Hepatocyte (in vitro differentiated cells): ENCODE results near the gene PKD1L1. TPM values are rescaled to one million over a fixed set of nuclear protein-coding genes. Genes with fewer than 3 reads are reported as not detected.

ENCODE experiments used
- DNase-seq: peaks from one replicate; pipeline ENCODE4 v3.0.0-alpha.2; 2016; ENCODE audit warnings: low spot score
- H2AFZ ChIP-seq: fragments of 200-600 bp; sonication (generic); 2 replicates; pipeline ENCODE4 v1.6.0; 2016; ENCODE audit warnings: antibody characterized with exemption, mild to moderate bottlenecking
- H3K27ac ChIP-seq: fragments of 200-600 bp; sonication (generic); 2 replicates; pipeline ENCODE4 v1.5.1; 2016; ENCODE audit warnings: mild to moderate bottlenecking
- H3K27me3 ChIP-seq: fragments of 200-600 bp; sonication (generic); 2 replicates; pipeline ENCODE4 v1.6.1; 2016
- H3K36me3 ChIP-seq: fragments of 200-600 bp; sonication (generic); replicated peaks from 2 replicates; pipeline ENCODE4 v1.5.1; 2016; ENCODE audit warnings: low read depth; ENCODE audit not compliant: insufficient read depth
- H3K4me1 ChIP-seq: fragments of 200-600 bp; sonication (generic); 2 replicates; pipeline ENCODE4 v1.5.1; 2016; ENCODE audit warnings: mild to moderate bottlenecking, moderate library complexity; ENCODE audit not compliant: insufficient read depth
- H3K4me2 ChIP-seq: fragments of 200-600 bp; sonication (generic); 2 replicates; pipeline ENCODE4 v1.6.0; 2016
- H3K4me3 ChIP-seq: fragments of 200-600 bp; sonication (generic); 2 replicates; pipeline ENCODE4 v1.5.1; 2016; ENCODE audit warnings: mild to moderate bottlenecking
- H3K79me2 ChIP-seq: fragments of 200-600 bp; sonication (generic); 2 replicates; pipeline ENCODE4 v1.6.0; 2017; ENCODE audit warnings: mild to moderate bottlenecking
- H3K9me2 ChIP-seq: fragments of 200-600 bp; sonication (generic); replicated peaks from 2 replicates; pipeline ENCODE4 v1.6.0; 2017; ENCODE audit warnings: mild to moderate bottlenecking; ENCODE audit not compliant: insufficient read depth
- H3K9me3 ChIP-seq: fragments of 200-600 bp; sonication (generic); 2 replicates; pipeline ENCODE4 v1.5.1; 2016; ENCODE audit warnings: low read depth, mild to moderate bottlenecking
- H4K20me1 ChIP-seq: fragments of 200-600 bp; sonication (generic); 2 replicates; pipeline ENCODE4 v1.6.0; 2016; ENCODE audit warnings: mild to moderate bottlenecking; ENCODE audit not compliant: insufficient read depth, poor library complexity, severe bottlenecking
- CTCF ChIP-seq: fragments of 200-600 bp; sonication (generic); IDR thresholded peaks from 2 replicates; pipeline ENCODE4 v1.5.1; 2016; ENCODE audit warnings: antibody characterized with exemption, mild to moderate bottlenecking; ENCODE audit not compliant: poor library complexity
- EZH2 ChIP-seq: fragments of 200-600 bp; sonication (generic); IDR thresholded peaks from 2 replicates; pipeline ENCODE4 v1.6.1; 2016; ENCODE audit warnings: antibody characterized with exemption, mild to moderate bottlenecking, borderline replicate concordance
- EZH2phosphoT487 ChIP-seq: fragments of 200-600 bp; sonication (generic); IDR thresholded peaks from one replicate; pipeline ENCODE4 v1.6.1; 2018; ENCODE audit warnings: antibody characterized with exemption, mild to moderate bottlenecking, low read depth, moderate library complexity; ENCODE audit not compliant: unreplicated experiment, severe bottlenecking
- WGBS: methylation state at CpG from one replicate; pipeline ENCODE4 v1.1.6; 2016; ENCODE audit warnings: low lambda C conversion rate; ENCODE audit errors: missing lambda C conversion rate; 5-methylcytosine and 5-hydroxymethylcytosine counted together
- polyA plus RNA-seq: library from polyadenylated mRNA; unstranded; fragments of >200 nt; fragmentation: Nextera tagmentation; extraction: Ambion mirVana; gene quantifications from 2 replicates; pipeline ENCODE4 v1.2.1, GENCODE V29; 2016
- total RNA-seq: library from RNA; depleted of rRNA; stranded (reverse); fragments of >200 nt; gene quantifications from 2 replicates; pipeline ENCODE4 v1.2.3, GENCODE V29; 2014

The PKD1L1 gene
- total and polyA plus RNA-seq, 2 experiments from 2014 or later: 0.07 TPM

GRCh38 chr7:47940088-47941013 lies 7.9 kb downstream of the PKD1L1 start:
- H3K9me2 ChIP-seq: no peaks in the 10 kb centered on the region
- H2AFZ ChIP-seq: peak overlapping the region; percentile 12
- H3K79me2 ChIP-seq: no peaks in the 10 kb centered on the region
- 53% methylated on average over 14 of the region's 14 CpGs for WGBS
- peaks cover 17% of the 10 kb centered on the region for H3K4me1 ChIP-seq
- H3K4me2 ChIP-seq: peak overlapping the region; percentile 29
- no peak for TF ChIP-seq EZH2phosphoT487
- TF ChIP-seq EZH2: no peak
- TF ChIP-seq CTCF: no peak
- DNase-seq: peak; percentile 47
- no peaks in the 10 kb centered on the region for H3K36me3 ChIP-seq
- H3K4me3 ChIP-seq: no peak overlapping the region
- H4K20me1 ChIP-seq: no peaks in the 10 kb centered on the region
- H3K27me3 ChIP-seq: no peaks in the 10 kb centered on the region
- peak overlapping the region; percentile 72 for H3K27ac ChIP-seq
- H3K9me3 ChIP-seq: no peaks in the 10 kb centered on the region

- peak overlapping the region; percentile 72 for H3K27ac ChIP-seq
- whole genome bisulfite sequencing: 96% methylated on average over 4 of the region's 7 CpGs
- no peak overlapping the region for H3K4me3 ChIP-seq
- H4K20me1 ChIP-seq: no peaks in the 10 kb centered on the region
- H3K27me3 ChIP-seq: no peaks in the 10 kb centered on the region
- no peaks in the 10 kb centered on the region for H3K9me2 ChIP-seq
- H3K4me1 ChIP-seq: peaks cover 17% of the 10 kb centered on the region
- no peak for TF ChIP-seq EZH2
- TF ChIP-seq CTCF: no peak
- TF ChIP-seq EZH2phosphoT487: no peak
- H3K4me2 ChIP-seq: no peak overlapping the region
- no peak overlapping the region for H2AFZ ChIP-seq
- H3K36me3 ChIP-seq: no peaks in the 10 kb centered on the region
- DNase-seq: no peak
- no peaks in the 10 kb centered on the region for H3K79me2 ChIP-seq
- H3K9me3 ChIP-seq: no peaks in the 10 kb centered on the region
Measured at GRCh38 chr7:47939425-47940036, 8.7 kb downstream of the PKD1L1 start.

- Histone ChIP-seq H3K27me3 (no peaks in the 10 kb centered on the region), H3K36me3 (no peaks in the 10 kb centered on the region), H4K20me1 (no peaks in the 10 kb centered on the region), H3K27ac (no peak overlapping the region), H3K4me1 (peaks cover 17% of the 10 kb centered on the region), H3K79me2 (no peaks in the 10 kb centered on the region), H3K4me3 (no peak overlapping the region), H3K9me2 (no peaks in the 10 kb centered on the region), H3K4me2 (no peak overlapping the region), H3K9me3 (no peaks in the 10 kb centered on the region), H2AFZ (no peak overlapping the region)
- no peak for DNase-seq
- TF ChIP-seq EZH2 (no peak), CTCF (no peak), EZH2phosphoT487 (no peak)
- WGBS: 96% methylated on average over 6 of the region's 6 CpGs
Measured at GRCh38 chr7:47938574-47939165, 9.6 kb downstream of the PKD1L1 start.
